RCC 7860 (cell line): ENCODE data around the gene ELMO2.
"Not testable (repeated sequence)": the region's sequence is repeated elsewhere in the genome, so short reads cannot be mapped to it uniquely, and the experiment has no call there.

ENCODE experiments used
- DNase-seq: peaks from one replicate; pipeline ENCODE4 v3.0.0-alpha.2; 2015; ENCODE audit warnings: low spot score
- FAIRE-seq: peaks from 2 replicates; lab custom pipeline; 2012; peaks lifted over from hg19 to GRCh38; lab: Jason Lieb, UNC

Gene ELMO2

GRCh38 chr20:46406986-46407670 is 713 bp upstream of the ELMO2 start:
- DNase-seq (peak; percentile 67), FAIRE-seq (no peak)

DNA sequence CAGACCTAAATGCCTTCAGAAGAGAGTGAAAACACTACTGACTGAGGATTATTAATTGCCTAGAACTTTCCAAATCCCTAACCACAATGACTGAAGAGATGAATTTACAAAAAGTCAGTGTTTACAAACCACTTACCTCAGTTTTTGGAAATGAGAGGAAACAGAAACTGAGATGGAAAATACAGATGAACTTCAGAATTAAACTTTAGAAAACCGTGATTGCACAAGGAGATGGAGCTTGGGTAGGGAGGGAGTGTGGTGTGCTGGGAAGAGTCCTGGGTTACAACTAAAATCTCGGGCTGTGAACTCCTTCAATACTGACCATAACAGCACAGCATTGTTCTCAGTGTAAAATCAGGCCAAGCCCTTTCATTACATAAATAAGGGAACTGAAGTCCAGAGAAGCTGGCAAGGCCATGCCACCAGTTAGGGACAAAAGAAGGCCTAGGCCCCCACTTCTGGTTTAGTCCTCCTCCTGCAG is 4.0 kb downstream of the ELMO2 start:
- FAIRE-seq (no peak), DNase-seq (no peak)

- FAIRE-seq (no peak), DNase-seq (no peak)
Measured at GRCh38 chr20:46401478-46401860, 4.9 kb downstream of the ELMO2 start.

DNA sequence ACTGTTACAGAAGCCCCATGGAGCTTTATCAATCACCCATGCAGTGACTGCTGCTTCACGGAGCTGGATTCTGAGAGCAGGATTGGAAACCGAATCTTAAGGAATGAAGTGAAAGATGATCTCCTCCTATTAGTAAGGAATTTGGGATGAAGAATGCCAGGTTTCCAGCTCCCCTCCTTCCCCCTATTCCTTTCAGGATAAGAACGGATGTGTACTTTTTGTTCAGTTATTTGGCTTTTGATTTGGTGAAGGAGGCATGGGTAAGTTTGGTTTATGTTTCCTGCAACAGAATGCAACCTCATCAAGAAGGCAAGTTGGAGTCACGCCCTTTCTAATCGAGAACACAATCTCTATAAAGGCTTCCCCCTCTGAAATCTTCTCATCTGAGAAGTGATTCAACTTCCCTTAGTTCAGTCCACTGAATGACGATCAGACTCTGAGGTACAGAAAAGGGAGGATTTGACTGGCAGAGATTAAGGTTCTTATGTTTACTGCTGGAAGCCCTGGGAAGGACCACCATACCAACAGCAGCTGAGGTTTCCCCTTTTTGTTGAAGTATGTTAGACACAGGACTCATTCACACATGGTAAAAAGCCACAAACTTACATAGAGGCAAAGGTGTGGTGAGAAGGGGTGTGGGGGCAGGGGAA is 5.5 kb downstream of the ELMO2 start:
- DNase-seq (no peak), FAIRE-seq (no peak)

DNA sequence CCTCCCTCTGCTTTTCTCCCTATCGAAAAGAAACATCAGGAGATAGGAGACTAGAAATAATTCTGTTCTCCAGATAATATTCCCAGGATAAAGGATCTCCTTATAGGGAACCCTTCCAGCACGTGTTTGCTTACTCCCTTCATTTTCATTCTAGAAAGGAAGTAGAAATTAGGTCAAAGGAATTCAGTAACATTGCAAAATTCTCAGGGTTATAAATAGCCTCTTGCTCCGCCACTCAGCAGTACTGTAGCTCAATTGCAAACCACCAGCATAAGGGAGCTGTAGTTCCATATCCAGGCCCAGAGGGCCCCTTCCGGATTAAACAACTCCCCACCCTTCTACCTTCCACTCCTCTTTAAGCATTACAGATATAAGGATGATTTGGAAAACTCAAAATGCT is 6.2 kb downstream of the ELMO2 start:
- FAIRE-seq: no peak
- DNase-seq: no peak

DNA sequence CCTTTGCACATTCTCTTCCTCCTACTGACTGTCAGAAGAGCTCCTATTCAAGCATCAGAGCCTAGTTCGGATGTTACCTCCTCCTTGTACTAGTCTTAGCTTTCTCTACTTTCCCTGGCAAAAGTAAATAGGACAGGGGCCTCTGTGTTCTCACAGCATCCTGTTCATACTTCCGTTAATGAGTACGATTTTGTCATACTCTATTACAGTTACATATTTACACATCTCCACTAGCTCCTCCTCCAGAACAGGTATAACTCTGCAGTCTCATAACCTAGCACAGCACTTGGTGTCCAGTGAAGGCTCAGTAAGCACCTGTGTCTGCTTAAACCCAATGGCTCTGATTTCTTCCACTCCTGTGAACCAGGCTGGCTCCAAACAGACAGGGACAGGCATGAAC is 7.0 kb downstream of the ELMO2 start:
- FAIRE-seq (no peak), DNase-seq (no peak)

DNA sequence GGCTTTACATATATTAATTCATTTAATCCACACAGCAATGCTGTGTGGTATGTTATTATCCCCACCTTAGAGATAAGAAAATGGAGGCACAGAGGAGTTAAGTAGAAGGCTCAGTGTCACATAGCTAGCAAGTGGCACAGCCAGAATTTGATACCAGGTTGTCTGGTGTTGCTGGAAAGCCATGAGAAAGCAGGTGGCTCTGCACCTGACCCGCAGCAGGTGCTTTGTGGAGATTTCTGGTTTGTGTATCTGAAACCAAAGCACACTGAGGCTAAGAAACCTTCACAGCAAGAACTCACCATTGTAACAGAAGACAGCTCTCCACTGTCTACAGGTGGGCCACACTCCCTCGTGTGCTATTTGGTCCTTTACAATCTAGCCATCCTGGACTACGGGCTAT is 7.5 kb downstream of the ELMO2 start:
- DNase-seq (no peak), FAIRE-seq (no peak)

GRCh38 chr20:46396052-46396740 is 10.2 kb downstream of the ELMO2 start:
- FAIRE-seq (no peak), DNase-seq (no peak)

GRCh38 chr20:46394872-46395760 is 11.3 kb downstream of the ELMO2 start:
- DNase-seq (no peak), FAIRE-seq (no peak)

GRCh38 chr20:46393967-46394366 is 12.4 kb downstream of the ELMO2 start:
- DNase-seq: no peak
- FAIRE-seq: no peak

DNA sequence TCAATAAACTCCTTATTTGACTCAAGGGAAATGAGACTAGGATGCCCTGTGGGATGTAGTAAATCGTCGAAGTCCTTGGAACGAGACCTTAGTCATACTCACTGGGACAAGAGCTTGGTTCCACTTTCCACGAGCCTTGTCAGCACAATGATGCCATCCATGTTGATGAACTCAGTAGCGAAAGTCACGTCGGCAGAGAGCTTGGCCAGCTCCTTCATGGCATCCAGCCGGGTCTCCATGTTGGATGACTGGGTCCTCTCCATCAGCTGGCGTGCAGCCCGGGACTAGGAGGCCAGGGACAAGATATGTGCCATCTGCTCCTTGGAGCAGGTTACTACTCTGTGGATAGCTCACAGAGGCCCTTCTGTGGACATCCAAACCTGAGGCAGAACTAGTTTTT is 17.5 kb downstream of the ELMO2 start:
- no peak for DNase-seq
- FAIRE-seq: no peak

- FAIRE-seq: no peak
- no peak for DNase-seq
Measured at GRCh38 chr20:46388201-46388836, 18.1 kb downstream of the ELMO2 start.

GRCh38 chr20:46387054-46387453 is 19.4 kb downstream of the ELMO2 start:
- DNase-seq, FAIRE-seq: not testable (repeated sequence)

GRCh38 chr20:46378412-46379009 is 27.9 kb downstream of the ELMO2 start:
- no peak for DNase-seq
- no peak for FAIRE-seq

GRCh38 chr20:46377518-46377917 is 28.9 kb downstream of the ELMO2 start:
- DNase-seq (no peak), FAIRE-seq (no peak)

DNA sequence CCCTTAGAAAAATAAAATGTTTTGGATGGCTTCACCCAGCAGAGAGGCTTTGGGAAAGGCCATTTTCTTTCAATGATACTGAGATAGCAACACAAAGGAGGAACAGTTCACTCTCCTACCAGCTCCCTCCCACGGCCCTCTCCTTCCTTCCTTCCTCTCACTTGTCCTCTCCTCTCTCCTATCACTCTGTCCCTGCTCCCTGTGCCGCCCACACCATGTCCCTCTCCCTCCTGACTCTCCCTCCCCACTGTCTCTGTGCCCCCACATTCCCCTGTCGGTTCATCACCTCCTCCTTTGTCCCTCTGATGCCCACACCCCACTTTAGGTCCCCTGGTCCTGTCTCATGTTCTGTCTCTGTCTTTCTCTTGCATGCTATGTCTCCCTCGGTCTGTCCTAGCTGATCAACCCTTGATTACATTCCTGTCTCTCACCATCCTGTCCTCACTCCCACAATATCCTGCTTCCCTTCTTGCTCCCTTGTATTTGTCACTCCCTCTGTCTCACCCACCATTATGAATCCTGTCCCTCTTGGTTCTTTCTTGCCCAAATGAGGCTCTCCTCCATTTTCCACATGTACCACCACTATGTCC is 30.1 kb downstream of the ELMO2 start:
- no peak for DNase-seq
- no peak for FAIRE-seq

GRCh38 chr20:46375771-46376170 is 30.6 kb downstream of the ELMO2 start:
- peak; percentile 81 for DNase-seq
- FAIRE-seq: peak; percentile 83

GRCh38 chr20:46374383-46374782 is 32.0 kb downstream of the ELMO2 start:
- DNase-seq (no peak), FAIRE-seq (no peak)

- no peak for DNase-seq
- FAIRE-seq: no peak
Measured at GRCh38 chr20:46371656-46372055, 34.8 kb downstream of the ELMO2 start.

GRCh38 chr20:46368902-46369268 is 37.5 kb downstream of the ELMO2 start:
- DNase-seq (peak; percentile 63), FAIRE-seq (no peak)
